ENCODE results near the gene KIAA0930.
"Not testable (repeated sequence)": the region's sequence is repeated elsewhere in the genome, so short reads cannot be mapped to it uniquely, and the experiment has no call there.

KIAA0930 gene

DNA sequence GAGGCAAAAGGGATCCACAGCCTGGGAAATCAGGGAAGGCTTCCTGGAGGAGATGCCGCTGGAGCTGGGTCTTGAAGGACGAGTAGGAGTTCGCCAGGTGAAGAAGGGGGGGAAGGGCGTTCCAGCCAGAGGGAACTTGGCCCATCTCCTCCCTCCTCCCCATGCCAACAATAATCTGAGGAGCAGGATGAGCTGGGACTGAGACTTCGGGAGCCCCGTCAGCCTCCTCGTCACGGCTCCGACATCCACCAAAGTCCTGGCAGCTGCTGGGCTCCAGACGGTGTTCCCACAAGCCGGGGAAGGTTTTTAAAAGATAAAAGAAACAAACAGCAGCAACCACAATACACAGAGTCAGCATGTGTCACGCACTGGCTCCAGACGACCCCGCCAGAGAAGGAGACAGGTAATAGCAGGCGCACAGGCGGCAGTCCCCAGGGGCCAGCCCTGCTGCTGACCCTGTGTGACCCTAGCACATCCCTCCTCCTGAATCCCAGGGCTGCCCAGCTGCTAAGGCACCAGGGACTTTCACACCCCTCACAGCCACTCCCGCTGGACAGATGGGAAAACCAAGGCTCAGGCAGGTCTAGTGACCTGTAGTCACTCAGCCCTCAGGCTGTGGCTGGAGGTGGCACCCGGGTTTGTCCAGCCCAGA is 39.7 kb downstream of the KIAA0930 start:
- DNase-seq (ENCODE audit: low spot score), result no peak

DNA sequence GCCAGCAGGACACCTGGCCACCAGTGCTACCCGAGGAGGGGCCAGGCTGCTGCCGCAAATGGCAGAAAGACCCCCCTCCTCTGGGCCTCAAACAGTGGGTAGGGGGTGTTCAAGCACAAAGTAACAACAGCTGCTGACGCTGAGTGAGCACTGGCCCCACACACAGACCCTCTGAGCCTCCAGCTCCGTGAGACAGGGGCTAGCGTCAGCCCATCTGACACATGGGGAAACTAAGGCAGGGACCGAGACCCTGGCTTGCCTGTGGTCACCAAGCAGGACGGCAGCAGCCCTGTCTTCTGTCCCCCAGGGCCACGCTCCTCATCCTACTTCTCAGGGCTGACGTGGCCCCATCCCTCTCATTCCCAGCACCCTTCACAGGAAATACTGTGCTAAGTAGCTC is 40.5 kb downstream of the KIAA0930 start:
- DNase-seq (ENCODE audit: low spot score), result no peak

DNA sequence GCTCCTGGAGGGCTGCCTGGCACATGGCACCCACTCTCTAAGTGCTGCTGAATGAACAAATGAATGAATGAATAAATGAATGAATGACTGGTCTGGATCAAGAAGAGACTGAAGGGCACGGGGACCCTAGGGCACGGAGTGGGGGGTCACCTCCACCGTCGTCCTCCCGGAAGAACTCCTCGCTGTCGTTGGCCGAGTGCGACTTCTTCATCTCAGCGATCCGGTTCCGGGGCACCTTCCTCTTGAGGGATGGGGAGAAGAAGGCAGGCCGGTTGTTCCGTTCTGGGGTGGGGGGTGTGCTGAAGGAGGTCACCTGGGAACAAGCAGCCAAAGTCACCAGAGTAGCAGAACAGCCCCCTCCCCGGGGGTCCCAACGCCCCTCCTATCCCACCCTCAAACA is 41.0 kb downstream of the KIAA0930 start:
- no peak for DNase-seq (ENCODE audit: low spot score)

DNA sequence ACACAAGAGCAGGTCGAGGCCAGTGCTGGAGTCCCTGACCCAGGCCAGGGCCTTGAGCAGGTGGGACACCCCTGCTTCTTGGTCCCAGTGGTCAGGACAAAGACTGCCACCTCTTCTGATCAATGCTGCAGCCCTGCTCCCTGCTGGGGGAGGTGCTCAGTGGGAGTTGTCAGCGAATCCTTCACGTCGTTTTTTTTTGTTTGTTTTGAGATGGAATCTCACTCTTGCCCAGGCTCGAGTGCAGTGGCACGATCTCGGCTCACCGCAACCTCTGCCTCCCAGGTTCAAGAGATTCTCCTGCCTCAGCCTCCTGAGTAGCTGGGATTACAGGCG is 42.3 kb downstream of the KIAA0930 start:
- no peak for DNase-seq (ENCODE audit: low spot score)

DNA sequence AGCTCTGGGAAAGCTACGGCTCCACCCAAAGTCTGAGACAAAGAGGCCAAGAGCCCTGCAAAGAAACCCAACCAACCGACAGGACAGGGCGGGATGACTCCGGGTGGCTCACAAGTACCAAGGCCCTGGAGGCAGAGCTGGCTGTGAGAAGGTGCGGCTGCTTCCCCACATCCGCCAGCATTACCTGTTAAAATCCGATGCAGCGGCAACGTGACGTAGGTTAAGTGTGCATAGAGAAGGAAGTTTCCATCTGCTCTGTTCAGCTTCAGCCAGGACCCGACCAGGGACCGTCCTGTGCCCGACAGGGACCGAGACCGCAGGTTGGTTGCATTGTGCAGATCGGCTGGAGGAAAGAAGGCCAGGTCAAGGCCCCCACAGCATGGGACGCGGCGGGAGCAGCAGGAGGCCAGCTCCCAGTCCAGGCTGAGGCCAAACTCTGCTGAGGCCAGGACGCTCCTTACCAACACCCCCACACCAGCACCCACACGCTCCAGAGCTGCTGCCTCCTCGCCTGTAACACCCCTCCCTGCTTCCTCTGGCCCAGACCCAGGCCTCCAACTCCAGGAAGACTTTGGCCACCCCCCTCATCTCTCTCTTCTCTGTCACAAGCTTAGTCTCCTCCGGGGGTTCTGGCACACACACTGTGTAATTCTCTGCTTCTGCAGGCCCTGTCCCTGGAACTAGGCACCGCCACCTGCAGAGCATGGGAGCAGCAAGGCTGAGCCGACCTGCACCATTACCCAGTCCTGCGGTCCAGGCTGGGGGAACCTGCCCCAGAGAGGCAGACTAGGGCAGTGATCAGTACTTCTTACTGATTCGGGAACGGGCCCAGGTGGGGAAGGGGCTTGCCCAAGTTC is 42.9 kb downstream of the KIAA0930 start:
- no peak for DNase-seq (ENCODE audit: low spot score)

DNA sequence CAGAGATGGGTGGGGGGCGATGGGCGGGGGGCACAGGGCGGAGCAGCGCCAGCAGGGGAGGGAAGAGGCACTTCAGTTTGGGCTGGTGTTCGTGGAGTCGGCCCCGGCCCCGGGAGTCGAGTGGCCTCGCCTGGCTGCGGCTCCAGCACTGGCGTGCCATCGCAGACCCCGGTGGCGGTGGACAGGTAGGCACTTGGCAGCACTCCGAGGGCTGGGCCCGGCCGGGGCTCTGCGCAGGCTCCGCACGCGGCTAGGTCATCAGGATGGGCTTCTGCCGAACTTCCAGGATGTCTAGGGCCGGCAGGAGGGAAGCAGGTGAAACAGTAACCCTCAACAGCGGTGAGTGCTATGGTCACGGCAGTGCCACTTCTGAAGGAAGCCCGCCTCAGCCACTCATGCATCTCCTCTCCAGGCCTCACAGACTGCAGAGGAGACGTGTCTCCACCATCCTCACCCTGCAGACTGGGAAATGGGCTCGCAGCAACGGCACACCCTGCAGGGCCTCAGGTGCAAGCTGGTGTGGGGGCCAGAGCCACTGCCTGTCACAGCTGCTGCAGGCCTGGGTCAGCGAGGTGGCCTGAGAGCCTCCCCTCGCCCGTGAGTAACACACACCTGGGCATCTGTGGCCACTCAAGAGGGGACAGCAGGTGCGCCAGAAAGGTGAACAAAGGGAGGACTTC is 43.6 kb downstream of the KIAA0930 start:
- no peak for DNase-seq (ENCODE audit: low spot score)

DNA sequence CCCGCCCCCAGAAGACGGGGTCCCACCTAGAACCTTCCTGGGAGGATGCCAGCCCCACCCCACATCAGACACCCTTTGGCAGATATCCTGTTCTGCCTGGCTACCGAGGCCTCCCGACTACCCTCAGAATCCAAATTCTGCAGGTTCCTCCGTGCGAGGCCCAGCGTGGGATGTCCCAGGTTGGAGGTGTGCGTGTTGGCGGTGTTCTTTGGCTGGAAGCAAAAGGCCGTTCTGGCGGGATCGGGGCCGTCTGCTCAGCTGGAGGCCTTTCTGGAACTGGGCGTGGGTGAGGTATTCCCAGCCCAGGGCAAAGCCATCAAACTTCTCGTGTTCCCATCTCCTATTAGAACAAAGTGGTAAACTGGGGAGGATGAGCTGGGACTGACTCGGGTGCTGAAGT is 44.4 kb downstream of the KIAA0930 start:
- DNase-seq (ENCODE audit: low spot score), result no peak

DNA sequence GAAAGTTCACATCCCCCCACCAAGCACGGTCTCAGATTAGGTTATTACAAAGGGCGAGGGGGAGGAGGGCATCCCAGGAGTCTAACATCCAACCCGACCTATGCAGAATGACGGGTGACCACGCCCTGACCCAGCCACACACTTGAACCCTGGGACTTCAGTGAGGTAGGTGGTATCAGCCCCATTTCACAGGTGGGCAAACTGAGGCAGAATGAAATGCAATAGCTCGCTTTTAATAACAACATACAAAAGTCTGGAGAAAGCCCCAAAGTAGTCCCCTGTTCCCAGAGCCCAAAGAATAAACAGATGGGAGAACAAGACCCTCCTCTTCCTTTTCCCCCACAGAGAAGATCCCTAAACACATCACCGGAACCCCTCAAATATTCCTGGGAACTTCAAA is 45.1 kb downstream of the KIAA0930 start:
- no peak for DNase-seq (ENCODE audit: low spot score)

DNA sequence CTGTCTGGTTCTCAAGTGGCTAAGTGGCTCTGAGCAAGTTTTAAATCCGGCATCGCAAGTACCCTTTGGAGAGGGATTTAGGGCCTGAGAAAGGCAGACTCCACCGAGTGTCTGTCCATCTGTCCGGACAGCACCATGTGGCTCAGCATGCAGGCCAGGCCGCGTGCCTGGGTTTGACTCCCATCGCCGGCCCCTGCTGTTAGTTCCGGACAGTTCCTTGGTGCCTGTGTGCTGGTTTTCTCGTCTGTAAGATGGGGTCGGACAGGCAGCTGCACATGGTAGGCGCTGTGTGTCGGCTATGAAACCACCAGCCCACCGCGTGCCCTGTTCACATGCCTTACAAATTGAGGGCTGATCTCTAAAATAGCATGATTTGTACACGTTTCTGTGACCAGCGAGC is 46.0 kb downstream of the KIAA0930 start:
- DNase-seq (ENCODE audit: low spot score), result no peak

DNA sequence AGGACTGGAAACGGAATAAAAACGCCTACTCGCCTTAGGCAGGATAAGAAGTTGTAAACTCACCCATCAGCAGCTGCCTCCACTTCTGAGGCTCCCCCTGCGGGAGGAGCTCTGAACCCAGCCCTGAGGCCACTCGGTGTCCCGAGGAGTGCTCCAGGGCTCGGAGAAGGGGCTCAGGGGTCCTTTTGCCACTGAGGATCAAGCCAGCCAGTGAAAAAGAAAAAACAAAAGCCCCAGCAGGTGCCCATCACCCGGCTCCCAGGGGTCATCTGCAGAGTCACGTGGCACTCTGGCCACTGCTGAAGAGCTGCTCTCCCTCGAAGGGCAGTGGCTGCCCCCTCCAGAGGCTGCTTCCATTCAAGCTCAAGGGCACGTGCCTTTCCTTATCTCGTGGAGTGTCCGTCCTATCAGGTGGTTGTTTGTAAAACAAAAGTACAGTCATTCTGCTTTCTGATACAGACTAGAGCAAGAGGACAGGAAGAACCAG is 48.0 kb downstream of the KIAA0930 start:
- no peak for DNase-seq (ENCODE audit: low spot score)

DNA sequence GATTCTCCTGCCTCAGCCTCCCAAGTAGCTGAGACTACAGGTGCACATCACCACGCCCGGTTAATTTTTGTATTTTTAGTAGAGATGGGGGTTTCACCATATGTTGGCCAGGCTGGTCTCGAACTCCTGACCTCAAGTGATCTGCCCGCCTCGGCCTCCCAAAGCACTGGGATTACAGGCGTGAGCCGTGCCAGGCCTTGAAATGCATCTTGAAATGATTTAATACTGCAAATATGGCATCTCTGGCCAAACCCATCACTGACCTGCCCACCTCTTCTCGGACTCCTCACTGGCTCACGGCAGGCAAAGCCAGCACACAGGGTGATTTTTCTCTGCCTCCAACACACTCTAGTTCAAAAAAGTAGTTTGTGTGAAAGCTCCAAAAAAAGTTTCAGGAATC is 48.9 kb downstream of the KIAA0930 start:
- not testable (repeated sequence) for DNase-seq (ENCODE audit: low spot score)

DNA sequence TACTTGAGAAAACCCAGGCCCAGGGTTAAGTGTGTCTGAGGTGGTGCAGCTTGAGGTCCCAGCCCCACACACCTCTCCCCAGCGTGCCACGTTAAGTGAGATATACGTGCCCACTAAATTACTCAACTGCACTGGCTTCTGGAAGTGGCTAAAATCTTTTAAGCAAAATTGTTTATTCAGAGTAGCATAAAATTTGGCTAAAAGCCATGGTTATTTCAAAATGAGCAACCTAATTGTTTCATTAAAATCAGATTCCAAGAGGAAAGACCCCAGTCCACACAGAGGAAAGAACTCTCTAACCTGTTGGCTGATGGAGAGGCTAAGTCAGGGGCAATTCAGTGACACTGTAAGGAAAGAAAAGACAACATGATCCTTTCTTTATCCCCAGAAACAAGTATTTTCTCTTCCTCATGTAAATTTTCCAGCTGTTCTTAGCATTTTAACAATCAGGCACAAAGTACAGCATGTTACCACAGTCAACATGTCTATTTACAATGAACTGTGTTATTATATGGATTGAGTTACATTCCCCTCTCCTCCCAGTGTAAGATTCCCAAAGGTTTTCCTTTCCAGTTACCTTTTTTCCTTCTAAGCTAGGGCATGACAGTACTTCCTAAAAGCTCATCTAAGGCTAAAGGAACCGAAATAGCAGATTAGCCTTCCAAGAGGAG is 50.4 kb downstream of the KIAA0930 start:
- no peak for DNase-seq (ENCODE audit: low spot score)

DNA sequence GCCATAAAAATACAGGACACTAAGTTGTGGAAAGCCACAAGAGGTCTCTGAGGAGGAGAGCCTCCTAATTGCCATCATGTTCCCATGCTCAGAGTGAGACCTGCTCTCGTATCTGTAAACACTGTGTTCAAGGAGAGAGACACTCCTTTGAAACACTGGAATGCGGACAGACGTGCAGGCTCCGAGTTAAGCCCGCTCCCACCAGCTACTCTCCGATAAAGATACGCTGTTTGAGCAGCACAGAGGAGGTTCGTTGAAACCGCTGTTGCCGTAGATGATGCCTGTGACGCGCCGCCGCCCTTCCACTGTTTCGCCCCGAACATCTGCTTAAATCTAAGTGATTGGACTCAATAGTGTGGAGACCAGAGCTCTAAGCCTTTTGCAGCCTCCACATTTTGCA is 51.9 kb downstream of the KIAA0930 start:
- no peak for DNase-seq (ENCODE audit: low spot score)

DNA sequence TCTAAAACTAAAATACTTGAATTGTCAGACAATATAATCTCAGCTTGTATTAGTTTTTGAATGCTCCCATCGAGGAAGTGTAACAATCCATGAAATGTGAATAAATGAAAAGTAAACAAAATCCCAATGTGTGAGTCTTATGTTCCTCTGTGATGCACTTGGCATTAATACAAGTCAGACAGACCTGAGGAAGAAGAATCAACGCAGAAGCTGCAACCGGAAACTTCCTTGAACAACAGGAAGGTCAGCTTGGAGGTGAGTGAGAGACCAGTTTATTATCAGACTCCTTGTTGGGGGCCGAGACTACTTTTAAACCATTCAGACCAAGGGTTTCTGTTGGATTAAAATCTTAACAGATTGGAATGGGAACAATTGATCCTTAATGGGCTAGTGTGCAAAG is 52.8 kb downstream of the KIAA0930 start:
- DNase-seq (ENCODE audit: low spot score), result no peak

DNA sequence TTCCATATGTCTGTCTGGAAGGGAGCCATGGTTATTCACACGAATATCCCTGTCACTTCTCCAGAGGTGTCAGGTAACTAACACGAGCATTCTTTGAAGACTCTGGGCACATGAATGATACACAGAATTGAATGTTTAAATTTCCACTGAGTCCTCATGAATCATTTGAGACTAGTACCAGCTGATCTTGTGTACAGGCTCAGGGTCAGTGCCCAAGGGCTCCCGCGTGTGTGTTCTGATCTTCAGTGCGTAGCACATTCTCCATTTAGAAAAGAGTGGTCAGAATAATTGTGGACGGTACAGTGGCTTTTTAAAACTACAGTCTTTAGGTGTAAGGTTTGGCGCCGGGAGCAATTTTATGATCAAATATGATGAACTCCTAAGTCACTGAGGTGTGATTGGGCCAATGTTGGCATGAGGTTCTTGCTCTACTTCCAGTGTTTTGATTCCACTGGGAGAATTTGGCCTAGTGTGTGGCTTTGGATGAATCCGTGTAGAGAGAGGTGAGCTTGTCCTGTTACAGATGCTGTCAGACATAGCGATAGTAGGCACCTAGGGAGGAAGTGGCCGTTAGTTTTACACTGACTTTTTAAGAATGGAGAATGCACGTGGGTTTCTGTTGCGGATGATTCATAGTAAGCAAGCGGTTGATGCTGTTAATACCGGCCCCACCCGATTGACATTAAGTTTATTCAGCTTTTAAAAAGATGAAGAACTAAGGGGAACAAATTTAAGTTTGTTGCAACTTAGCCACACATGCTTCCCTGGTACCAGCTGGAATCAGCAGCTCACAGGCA is 54.8 kb downstream of the KIAA0930 start:
- no peak for DNase-seq (ENCODE audit: low spot score)

DNA sequence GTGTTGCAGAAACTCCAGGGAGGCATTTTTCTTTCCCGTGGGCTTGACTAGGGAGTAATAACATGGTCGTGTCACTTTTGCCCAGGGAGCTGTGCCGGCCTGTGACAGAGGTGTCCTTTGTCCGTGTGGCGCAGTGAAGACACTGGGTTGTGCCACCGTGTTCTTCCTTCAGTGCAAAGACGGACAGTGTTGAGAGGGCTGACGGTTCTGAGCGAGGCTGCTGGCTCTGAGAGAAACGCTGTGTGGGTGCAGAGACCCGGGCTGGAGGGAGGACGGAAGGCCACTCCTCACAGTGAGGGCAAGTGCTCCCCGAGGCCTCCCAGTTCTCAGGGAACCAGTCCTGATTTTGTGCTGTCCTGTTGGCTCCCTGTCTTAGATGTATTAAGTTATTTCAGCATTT is 56.7 kb downstream of the KIAA0930 start:
- no peak for DNase-seq (ENCODE audit: low spot score)

DNA sequence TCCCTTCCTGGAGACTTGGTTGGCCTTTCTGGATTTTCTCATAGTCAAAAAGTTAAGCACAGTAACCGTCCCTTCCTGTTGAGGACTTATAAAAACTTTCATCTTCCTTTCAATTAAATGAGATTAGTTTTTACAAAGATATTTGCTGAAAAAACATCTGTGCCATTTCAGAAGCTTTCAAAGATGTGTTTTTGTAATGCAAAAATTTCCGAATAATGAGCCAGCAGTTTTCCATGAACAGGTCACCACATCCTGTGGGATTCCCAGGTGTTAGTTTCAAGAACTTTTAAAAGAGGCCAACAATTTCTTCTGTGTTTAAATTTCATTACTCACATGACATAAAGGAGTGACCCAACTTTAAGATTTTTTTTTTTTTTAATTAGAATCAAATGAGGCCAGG is 58.9 kb downstream of the KIAA0930 start:
- no peak for DNase-seq (ENCODE audit: low spot score)

DNA sequence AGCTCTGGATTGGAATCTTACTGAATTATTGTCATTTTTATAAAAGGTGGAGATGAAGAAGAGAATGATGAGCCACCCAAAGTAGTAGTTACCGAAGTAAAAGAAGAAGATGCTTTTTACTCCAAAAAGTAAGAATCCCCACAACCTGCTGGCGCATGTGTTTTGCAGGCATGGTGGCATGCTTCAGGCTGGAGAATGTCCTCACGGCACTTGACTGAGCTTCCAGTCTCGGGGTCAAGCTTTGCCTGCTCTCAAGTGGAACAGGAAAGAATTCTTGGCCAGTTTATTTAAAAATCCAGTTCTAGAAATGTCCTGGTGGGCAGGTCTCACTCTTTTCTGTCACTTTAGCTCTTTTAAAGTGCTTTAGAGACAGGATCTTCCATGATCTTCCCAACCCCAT is 59.5 kb downstream of the KIAA0930 start:
- DNase-seq (ENCODE audit: low spot score), result no peak

DNA sequence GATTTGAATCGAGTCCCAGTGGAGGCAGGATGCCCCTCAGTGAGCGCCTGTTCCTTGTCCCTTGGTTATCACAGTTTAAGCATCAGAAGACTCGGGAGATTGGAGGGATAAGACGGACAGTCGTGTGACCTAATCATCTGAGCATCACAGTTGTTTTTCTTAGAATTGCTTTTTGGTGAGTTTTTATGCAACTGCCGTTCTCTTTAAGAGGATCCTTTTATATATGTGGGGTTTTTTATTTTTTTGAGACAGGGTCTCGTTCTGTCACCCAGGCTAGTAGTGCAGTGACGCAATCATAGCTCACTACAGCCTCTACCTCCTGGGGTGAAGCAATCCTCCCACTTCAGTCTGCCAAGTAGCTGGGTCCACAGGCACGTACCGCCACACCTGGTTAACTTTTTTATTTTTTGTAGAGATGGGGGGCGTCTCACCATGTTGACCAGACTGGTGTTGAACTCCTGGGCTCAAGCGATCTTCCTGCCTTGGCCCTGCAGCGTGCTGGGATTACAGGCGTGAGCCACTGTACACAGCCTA is 60.5 kb downstream of the KIAA0930 start:
- DNase-seq (ENCODE audit: low spot score), result no peak

DNA sequence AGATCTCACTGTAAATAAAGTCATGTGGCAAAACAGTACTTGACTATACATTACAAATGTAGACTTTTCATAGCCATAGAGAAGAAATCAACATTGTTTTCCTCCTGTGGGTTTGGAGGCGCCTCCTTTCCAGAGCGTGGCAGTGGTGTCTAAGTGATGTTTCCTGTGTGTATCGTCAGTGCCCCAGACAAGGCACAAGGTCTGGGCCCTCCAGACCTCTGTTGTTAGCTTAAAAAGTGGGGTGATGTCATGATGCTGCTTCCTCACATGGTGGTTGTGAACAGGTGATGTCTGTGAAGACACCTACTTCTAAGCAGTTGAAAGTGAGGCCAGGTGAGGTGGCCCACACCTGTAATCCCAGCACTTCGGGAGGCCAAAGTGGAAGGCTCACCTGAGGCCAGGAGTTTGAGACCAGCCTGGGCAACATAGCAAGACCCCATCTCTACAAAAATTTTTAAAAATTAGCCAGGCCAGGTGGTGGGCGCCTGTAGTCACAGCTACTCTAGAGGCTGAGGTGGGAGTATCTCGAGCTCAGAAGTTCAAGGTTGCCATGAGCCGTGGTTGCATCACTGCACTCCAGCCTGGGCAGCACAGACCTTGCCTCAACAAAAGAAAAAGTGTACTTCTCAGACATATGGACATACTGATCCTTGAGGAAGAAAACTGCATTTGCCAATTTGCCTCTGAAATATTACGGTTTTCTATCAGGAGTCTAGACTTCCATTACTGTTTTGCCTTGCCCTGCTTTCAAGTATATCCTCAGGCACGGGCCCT is 61.2 kb downstream of the KIAA0930 start:
- no peak for DNase-seq (ENCODE audit: low spot score)

Data from GM03348 (cell line).